ENCODE results near the gene BRD4. TPM values are rescaled to one million over a fixed set of nuclear protein-coding genes. Genes with fewer than 3 reads are reported as not detected.

The BRD4 gene
- polyA plus RNA-seq, 1 donor from 2014 or later = 3.6 TPM

- no peaks in the 10 kb centered on the region for H3K9me2 ChIP-seq (ENCODE audit: insufficient read depth, low read length)
- no peaks in the 10 kb centered on the region for H4K20me1 ChIP-seq (ENCODE audit: insufficient read depth)
- peaks cover 11% of the 10 kb centered on the region for H3K79me2 ChIP-seq (replicated peaks; ENCODE audit: insufficient read depth, low read length)
- no peaks in the 10 kb centered on the region for H3K9me3 ChIP-seq (ENCODE audit: low read length)
- no peak overlapping the region for H3K4me3 ChIP-seq (ENCODE audit: low read length)
- no peak overlapping the region for H3K9ac ChIP-seq (ENCODE audit: low read length)
- TF ChIP-seq EZH2 (IDR thresholded peaks at IDR 0.05; ENCODE audit: borderline replicate concordance, insufficient read depth, low read length, poor library complexity, severe bottlenecking) (no peak), CTCF (IDR thresholded peaks at IDR 0.05; ENCODE audit: poor library complexity, severe bottlenecking) (no peak), POLR2AphosphoS5 (IDR thresholded peaks at IDR 0.05) (no peak), REST (IDR thresholded peaks at IDR 0.05; ENCODE audit: borderline replicate concordance) (no peak), RAD21 (conservative IDR thresholded peaks at IDR 0.05) (no peak), TAF1 (IDR thresholded peaks at IDR 0.05; ENCODE audit: low read depth) (no peak), SMC3 (conservative IDR thresholded peaks at IDR 0.05; ENCODE audit: poor library complexity) (no peak), MXI1 (conservative IDR thresholded peaks at IDR 0.05; ENCODE audit: poor library complexity, severe bottlenecking) (no peak), EP300 (conservative IDR thresholded peaks at IDR 0.05; ENCODE audit: poor library complexity, severe bottlenecking) (no peak)
- H3K27ac ChIP-seq (ENCODE audit: low read length) = no peak overlapping the region
- no peaks in the 10 kb centered on the region for H3K27me3 ChIP-seq (ENCODE audit: insufficient read depth, low read depth, low read length)
- no peak overlapping the region for H3K4me2 ChIP-seq (ENCODE audit: low read length)
- no peaks in the 10 kb centered on the region for H3K36me3 ChIP-seq (ENCODE audit: insufficient read depth, low read length)
- no peaks in the 10 kb centered on the region for H3F3A ChIP-seq (ENCODE audit: insufficient read depth, low read length, poor library complexity, severe bottlenecking)
- H2AFZ ChIP-seq (ENCODE audit: low read depth, low read length) = no peak overlapping the region
Observed at GRCh38 chr19:15197942-15198341, 134.4 kb downstream of the BRD4 start.

GRCh38 chr19:15197275-15197941, 134.9 kb downstream of the BRD4 start:
- no peak overlapping the region for H3K4me2 ChIP-seq (ENCODE audit: low read length)
- no peak overlapping the region for H3K9ac ChIP-seq (ENCODE audit: low read length)
- H3K79me2 ChIP-seq (replicated peaks; ENCODE audit: insufficient read depth, low read length) = peaks cover 11% of the 10 kb centered on the region
- no peaks in the 10 kb centered on the region for H3F3A ChIP-seq (ENCODE audit: insufficient read depth, low read length, poor library complexity, severe bottlenecking)
- H4K20me1 ChIP-seq (ENCODE audit: insufficient read depth) = no peaks in the 10 kb centered on the region
- no peak overlapping the region for H3K27ac ChIP-seq (ENCODE audit: low read length)
- H3K27me3 ChIP-seq (ENCODE audit: insufficient read depth, low read depth, low read length) = no peaks in the 10 kb centered on the region
- H2AFZ ChIP-seq (ENCODE audit: low read depth, low read length) = no peak overlapping the region
- no peaks in the 10 kb centered on the region for H3K36me3 ChIP-seq (ENCODE audit: insufficient read depth, low read length)
- H3K4me3 ChIP-seq (ENCODE audit: low read length) = no peak overlapping the region
- H3K9me3 ChIP-seq (ENCODE audit: low read length) = no peaks in the 10 kb centered on the region
- TF ChIP-seq TAF1 (IDR thresholded peaks at IDR 0.05; ENCODE audit: low read depth) (no peak), REST (IDR thresholded peaks at IDR 0.05; ENCODE audit: borderline replicate concordance) (no peak), SMC3 (conservative IDR thresholded peaks at IDR 0.05; ENCODE audit: poor library complexity) (no peak), EP300 (conservative IDR thresholded peaks at IDR 0.05; ENCODE audit: poor library complexity, severe bottlenecking) (no peak), POLR2AphosphoS5 (IDR thresholded peaks at IDR 0.05) (no peak)
- no peaks in the 10 kb centered on the region for H3K9me2 ChIP-seq (ENCODE audit: insufficient read depth, low read length)

Data from neural cell (in vitro differentiated cells).